DOHH2 (cell line): Measurements from ENCODE around the gene DDX59.

Source experiments
- EZH2phosphoT487 ChIP-seq: fragments of 200-600 bp; sonication (generic); IDR thresholded peaks from 2 replicates; pipeline ENCODE4 v1.6.1; 2017; ENCODE audit warnings: borderline replicate concordance, mild to moderate bottlenecking, antibody characterized with exemption, low read length, moderate library complexity, mixed read lengths
- TF ChIP-seq, protein P1 (sequence below): fragments of 200-600 bp; sonication (generic); IDR thresholded peaks from one replicate; pipeline ENCODE4 v1.5.1; 2014; ENCODE audit warnings: antibody characterized with exemption, mild to moderate bottlenecking, low read depth, low read length; ENCODE audit not compliant: poor library complexity, severe bottlenecking

DNA sequence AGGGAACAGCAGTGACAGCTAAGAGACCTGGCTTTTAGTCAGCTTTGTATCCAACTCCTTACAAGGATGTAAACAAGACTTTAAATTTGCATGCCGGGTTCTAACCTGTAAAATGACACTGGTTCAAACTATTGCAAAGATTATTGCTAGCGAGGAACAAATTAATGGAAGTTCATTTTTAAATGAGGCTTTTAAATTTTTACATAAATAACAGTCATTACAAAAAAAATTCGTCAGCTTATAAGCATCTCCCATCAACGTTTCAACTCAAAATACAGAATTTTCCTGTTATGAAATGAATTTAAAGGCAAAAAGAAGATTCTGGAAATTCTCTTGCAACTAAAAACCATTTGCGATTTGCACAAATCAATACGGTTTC, 49.8 kb downstream of the DDX59 start:
- TF ChIP-seq, protein P1, sequence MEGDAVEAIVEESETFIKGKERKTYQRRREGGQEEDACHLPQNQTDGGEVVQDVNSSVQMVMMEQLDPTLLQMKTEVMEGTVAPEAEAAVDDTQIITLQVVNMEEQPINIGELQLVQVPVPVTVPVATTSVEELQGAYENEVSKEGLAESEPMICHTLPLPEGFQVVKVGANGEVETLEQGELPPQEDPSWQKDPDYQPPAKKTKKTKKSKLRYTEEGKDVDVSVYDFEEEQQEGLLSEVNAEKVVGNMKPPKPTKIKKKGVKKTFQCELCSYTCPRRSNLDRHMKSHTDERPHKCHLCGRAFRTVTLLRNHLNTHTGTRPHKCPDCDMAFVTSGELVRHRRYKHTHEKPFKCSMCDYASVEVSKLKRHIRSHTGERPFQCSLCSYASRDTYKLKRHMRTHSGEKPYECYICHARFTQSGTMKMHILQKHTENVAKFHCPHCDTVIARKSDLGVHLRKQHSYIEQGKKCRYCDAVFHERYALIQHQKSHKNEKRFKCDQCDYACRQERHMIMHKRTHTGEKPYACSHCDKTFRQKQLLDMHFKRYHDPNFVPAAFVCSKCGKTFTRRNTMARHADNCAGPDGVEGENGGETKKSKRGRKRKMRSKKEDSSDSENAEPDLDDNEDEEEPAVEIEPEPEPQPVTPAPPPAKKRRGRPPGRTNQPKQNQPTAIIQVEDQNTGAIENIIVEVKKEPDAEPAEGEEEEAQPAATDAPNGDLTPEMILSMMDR: no peak
- no peak for TF ChIP-seq EZH2phosphoT487
